Fibroblast of pulmonary artery (primary cell): Measurements from ENCODE around the gene NUDT9.
A peak's percentile ranks its signal among the peaks of the same experiment; 100 is the strongest.
"Not testable (repeated sequence)": the region's sequence is repeated elsewhere in the genome, so short reads cannot be mapped to it uniquely, and the experiment has no call there.

Source experiments
- DNase-seq: peaks from one replicate; pipeline ENCODE4 v3.0.0-alpha.2; 2010; ENCODE audit warnings: low read depth
- H3K4me3 ChIP-seq: replicated peaks from 2 replicates; pipeline ENCODE4 v1.5.1; 2011; ENCODE audit warnings: low read depth, mild to moderate bottlenecking, control low read depth, low read length, moderate library complexity
- CTCF ChIP-seq: IDR thresholded peaks from 2 replicates; pipeline ENCODE4 v1.5.1; 2011; ENCODE audit warnings: mild to moderate bottlenecking, control low read depth, low read length, inconsistent platforms; ENCODE audit errors: missing control alignments

The NUDT9 gene

GRCh38 chr4:87410679-87411078 is 11.7 kb upstream of the NUDT9 start:
- DNase-seq = no peak
- H3K4me3 ChIP-seq = no peak overlapping the region
- TF ChIP-seq CTCF = no peak

- no peak overlapping the region for H3K4me3 ChIP-seq
- no peak for DNase-seq
- TF ChIP-seq CTCF = no peak
Observed at GRCh38 chr4:87414816-87415215, 7.6 kb upstream of the NUDT9 start.

- no peak for TF ChIP-seq CTCF
- H3K4me3 ChIP-seq = no peak overlapping the region
- DNase-seq = no peak
Observed at GRCh38 chr4:87416965-87417364, 5.4 kb upstream of the NUDT9 start.

- H3K4me3 ChIP-seq, DNase-seq: not testable (repeated sequence)
Observed at GRCh38 chr4:87418410-87418809, 4.0 kb upstream of the NUDT9 start.

GRCh38 chr4:87419578-87420249 is 2.7 kb upstream of the NUDT9 start:
- TF ChIP-seq CTCF = no peak
- no peak for DNase-seq
- no peak overlapping the region for H3K4me3 ChIP-seq

- H3K4me3 ChIP-seq = no peak overlapping the region
- no peak for DNase-seq
- TF ChIP-seq CTCF = no peak
Observed at GRCh38 chr4:87420276-87420830, 2.0 kb upstream of the NUDT9 start.

- H3K4me3 ChIP-seq = peak overlapping the region; percentile 87
- TF ChIP-seq CTCF = no peak
- DNase-seq = no peak
Observed at GRCh38 chr4:87423317-87424098, 1.1 kb downstream of the NUDT9 start.

GRCh38 chr4:87424099-87424543 is 1.7 kb downstream of the NUDT9 start:
- H3K4me3 ChIP-seq = peak overlapping the region; percentile 87
- DNase-seq = not testable (repeated sequence)
